Liver (tissue), 9 donors: ENCODE results near the gene VSIR. TPM values are rescaled to one million over a fixed set of nuclear protein-coding genes. Genes with fewer than 3 reads are reported as not detected.

Experiments
- DNase-seq: peaks from one replicate; pipeline ENCODE4 v3.0.0-alpha.2; 2017; ENCODE audit warnings: low spot score
- H3K27ac ChIP-seq, 2 donors: one replicate each; pipeline ENCODE4 v1.7.0; 2013; ENCODE audit warnings: inconsistent platforms in 2 of 2, low read length in 2 of 2, control low read depth in 1 of 2, low read depth in 1 of 2, mild to moderate bottlenecking in 1 of 2
- H3K27me3 ChIP-seq, 4 donors: one replicate each; pipeline versions ENCODE4 v1.6.1 to v1.7.0; 2013; ENCODE audit warnings: low read length in 3 of 4, inconsistent platforms in 1 of 4, mild to moderate bottlenecking in 1 of 4, moderate library complexity in 1 of 4; ENCODE audit not compliant: control insufficient read depth in 4 of 4, insufficient read depth in 4 of 4
- H3K36me3 ChIP-seq, 4 donors: one replicate each; pipeline versions ENCODE4 v1.6.1 to v1.7.0; 2013; ENCODE audit warnings: low read length in 3 of 4, mild to moderate bottlenecking in 3 of 4, low read depth in 1 of 4, moderate library complexity in 1 of 4; ENCODE audit not compliant: control insufficient read depth in 4 of 4, insufficient read depth in 3 of 4
- H3K4me1 ChIP-seq, 4 donors: one replicate each; pipeline versions ENCODE4 v1.6.1 to v1.7.0; 2013; ENCODE audit warnings: low read length in 3 of 4, mild to moderate bottlenecking in 3 of 4, moderate library complexity in 1 of 4; ENCODE audit not compliant: control insufficient read depth in 4 of 4, insufficient read depth in 4 of 4
- H3K4me3 ChIP-seq, 3 donors: one replicate each; pipeline versions ENCODE4 v1.6.1 to v1.7.0; 2013; ENCODE audit warnings: low read length in 3 of 3, control low read depth in 1 of 3, low read depth in 1 of 3, mild to moderate bottlenecking in 1 of 3
- H3K9ac ChIP-seq, 2 donors: one replicate each; pipeline ENCODE4 v1.7.0; 2013; ENCODE audit warnings: low read length in 2 of 2, mild to moderate bottlenecking in 2 of 2, moderate library complexity in 2 of 2, control low read depth in 1 of 2, low read depth in 1 of 2
- H3K9me3 ChIP-seq, 4 donors: one replicate each; pipeline versions ENCODE4 v1.6.1 to v1.7.0; 2013; ENCODE audit warnings: low read length in 3 of 4; ENCODE audit not compliant: control insufficient read depth in 4 of 4
- EGR1 ChIP-seq, 2 donors: IDR thresholded peaks; 2 replicates each; pipeline ENCODE4 v1.6.1; 2016 to 2018; ENCODE audit warnings: antibody characterized with exemption in 2 of 2, low read depth in 2 of 2
- FOXA1 ChIP-seq: IDR thresholded peaks from 2 replicates; pipeline ENCODE4 v1.6.1; 2016; ENCODE audit warnings: antibody characterized with exemption
- FOXA2 ChIP-seq: IDR thresholded peaks from 2 replicates; pipeline ENCODE4 v1.6.1; 2016; ENCODE audit warnings: antibody characterized with exemption
- GABPA ChIP-seq, 2 donors: IDR thresholded peaks in 1 of 2; conservative IDR thresholded peaks in 1 of 2; 2 replicates each; pipeline ENCODE4 v1.6.1; 2016; ENCODE audit warnings: antibody characterized with exemption in 2 of 2, mild to moderate bottlenecking in 1 of 2, moderate library complexity in 1 of 2
- HNF4A ChIP-seq, 2 donors: conservative IDR thresholded peaks; 2 replicates each; pipeline ENCODE4 v1.6.1; 2016; ENCODE audit warnings: antibody characterized with exemption in 2 of 2, mild to moderate bottlenecking in 2 of 2
- HNF4G ChIP-seq: IDR thresholded peaks from 2 replicates; pipeline ENCODE4 v1.6.1; 2016; ENCODE audit warnings: antibody characterized with exemption
- JUND ChIP-seq, 2 donors: IDR thresholded peaks; 2 replicates each; pipeline ENCODE4 v1.6.1; 2016; ENCODE audit warnings: antibody characterized with exemption in 2 of 2
- MAX ChIP-seq: IDR thresholded peaks from 2 replicates; pipeline ENCODE4 v1.6.1; 2016; ENCODE audit warnings: antibody characterized with exemption
- NR2F2 ChIP-seq: IDR thresholded peaks from 2 replicates; pipeline ENCODE4 v1.6.1; 2016; ENCODE audit warnings: antibody characterized with exemption
- RAD21 ChIP-seq, 2 donors: IDR thresholded peaks; 2 replicates each; pipeline ENCODE4 v1.6.1; 2016; ENCODE audit warnings: antibody characterized with exemption in 2 of 2, mild to moderate bottlenecking in 2 of 2
- RXRA ChIP-seq, 2 donors: IDR thresholded peaks; 2 replicates each; pipeline ENCODE4 v1.6.1; 2017 to 2018; ENCODE audit warnings: antibody characterized with exemption in 2 of 2, mild to moderate bottlenecking in 1 of 2
- SP1 ChIP-seq: IDR thresholded peaks from 2 replicates; pipeline ENCODE4 v1.6.1; 2018; ENCODE audit warnings: antibody characterized with exemption, mild to moderate bottlenecking
- TAF1 ChIP-seq: conservative IDR thresholded peaks from 2 replicates; pipeline ENCODE4 v1.6.1; 2016; ENCODE audit warnings: antibody characterized with exemption, mild to moderate bottlenecking
- YY1 ChIP-seq: IDR thresholded peaks from 2 replicates; pipeline ENCODE4 v1.6.1; 2016; ENCODE audit warnings: antibody characterized with exemption, mild to moderate bottlenecking
- WGBS: extraction: QIAGEN DNeasy Blood & Tissue Kit; methylation state at CpG from one replicate; pipeline ENCODE4 v1.1.7; 2013; 5-methylcytosine and 5-hydroxymethylcytosine counted together
- polyA plus RNA-seq, 2 donors: library from polyadenylated mRNA; stranded (reverse) in 1 of 2; unstranded in 1 of 2; fragments of 200-250 nt in 1 of 2; fragments of >200 nt in 1 of 2; fragmentation: Nextera tagmentation in 1 of 2; extraction: Ambion mirVana in 1 of 2; gene quantifications; one replicate each; pipeline versions ENCODE4 v1.2.1 to v1.2.3, GENCODE V29; 2013 to 2015
- total RNA-seq, 2 donors: library from RNA; depleted of rRNA; stranded (reverse); fragments of >200 nt; gene quantifications; one replicate each; pipeline ENCODE4 v1.2.3, GENCODE V29; 2014
- TF ChIP-seq, protein P1 (sequence below): IDR thresholded peaks from 2 replicates; pipeline ENCODE4 v1.6.1; 2016; ENCODE audit warnings: antibody characterized with exemption, mild to moderate bottlenecking
- TF ChIP-seq, protein P2 (sequence below): IDR thresholded peaks from 2 replicates; pipeline ENCODE4 v1.6.1; 2016; ENCODE audit warnings: antibody characterized with exemption
- TF ChIP-seq, protein P3 (sequence below): IDR thresholded peaks from 2 replicates; pipeline ENCODE4 v1.6.1; 2016; ENCODE audit warnings: antibody characterized with exemption
- TF ChIP-seq, protein P4 (sequence below): fragments of 150-350 bp; IDR thresholded peaks from 2 replicates; pipeline ENCODE4 v1.5.1; 2017; ENCODE audit warnings: improper control_type of control experiment, low read depth, low read length; ENCODE audit not compliant: missing input control
- donor health status: healthy.
- donor health status: healthy.
- donor health status: healthy.
- donor health status: healthy.
- donor health status: healthy.

The VSIR gene
- total and polyA plus RNA-seq, 4 donors, result 7.2 to 12.2 (median 10.8) TPM

GRCh38 chr10:71818674-71819260, 45.4 kb upstream of the VSIR start:
- Histone ChIP-seq H3K27me3 (no peaks in the 10 kb centered on the region), H3K4me1 (no peaks in the 10 kb centered on the region), H3K9me3 (no peaks in the 10 kb centered on the region), H3K9ac (no peak overlapping the region), H3K4me3 (no peak overlapping the region), H3K27ac (no peak overlapping the region), H3K36me3 (peaks cover 26 to 80% (median 61%) of the 10 kb centered on the region in 4 donors)
- DNase-seq, result no peak
- TF ChIP-seq, protein P1, sequence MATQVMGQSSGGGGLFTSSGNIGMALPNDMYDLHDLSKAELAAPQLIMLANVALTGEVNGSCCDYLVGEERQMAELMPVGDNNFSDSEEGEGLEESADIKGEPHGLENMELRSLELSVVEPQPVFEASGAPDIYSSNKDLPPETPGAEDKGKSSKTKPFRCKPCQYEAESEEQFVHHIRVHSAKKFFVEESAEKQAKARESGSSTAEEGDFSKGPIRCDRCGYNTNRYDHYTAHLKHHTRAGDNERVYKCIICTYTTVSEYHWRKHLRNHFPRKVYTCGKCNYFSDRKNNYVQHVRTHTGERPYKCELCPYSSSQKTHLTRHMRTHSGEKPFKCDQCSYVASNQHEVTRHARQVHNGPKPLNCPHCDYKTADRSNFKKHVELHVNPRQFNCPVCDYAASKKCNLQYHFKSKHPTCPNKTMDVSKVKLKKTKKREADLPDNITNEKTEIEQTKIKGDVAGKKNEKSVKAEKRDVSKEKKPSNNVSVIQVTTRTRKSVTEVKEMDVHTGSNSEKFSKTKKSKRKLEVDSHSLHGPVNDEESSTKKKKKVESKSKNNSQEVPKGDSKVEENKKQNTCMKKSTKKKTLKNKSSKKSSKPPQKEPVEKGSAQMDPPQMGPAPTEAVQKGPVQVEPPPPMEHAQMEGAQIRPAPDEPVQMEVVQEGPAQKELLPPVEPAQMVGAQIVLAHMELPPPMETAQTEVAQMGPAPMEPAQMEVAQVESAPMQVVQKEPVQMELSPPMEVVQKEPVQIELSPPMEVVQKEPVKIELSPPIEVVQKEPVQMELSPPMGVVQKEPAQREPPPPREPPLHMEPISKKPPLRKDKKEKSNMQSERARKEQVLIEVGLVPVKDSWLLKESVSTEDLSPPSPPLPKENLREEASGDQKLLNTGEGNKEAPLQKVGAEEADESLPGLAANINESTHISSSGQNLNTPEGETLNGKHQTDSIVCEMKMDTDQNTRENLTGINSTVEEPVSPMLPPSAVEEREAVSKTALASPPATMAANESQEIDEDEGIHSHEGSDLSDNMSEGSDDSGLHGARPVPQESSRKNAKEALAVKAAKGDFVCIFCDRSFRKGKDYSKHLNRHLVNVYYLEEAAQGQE, result no peak
- TF ChIP-seq FOXA2 (no peak), GABPA (IDR thresholded peaks at IDR 0.05 in 1 of 2, conservative IDR thresholded peaks at IDR 0.05 in 1 of 2) (no peak), FOXA1 (no peak), MAX (no peak), JUND (IDR thresholded peaks at IDR 0.05) (no peak), EGR1 (IDR thresholded peaks at IDR 0.05; ENCODE audit: low read depth in 2 of 2) (no peak), NR2F2 (no peak), YY1 (no peak), HNF4G (no peak), RXRA (IDR thresholded peaks at IDR 0.05) (no peak), TAF1 (no peak), SP1 (no peak), RAD21 (IDR thresholded peaks at IDR 0.05) (no peak), HNF4A (conservative IDR thresholded peaks at IDR 0.05) (no peak)
- TF ChIP-seq, protein P2, sequence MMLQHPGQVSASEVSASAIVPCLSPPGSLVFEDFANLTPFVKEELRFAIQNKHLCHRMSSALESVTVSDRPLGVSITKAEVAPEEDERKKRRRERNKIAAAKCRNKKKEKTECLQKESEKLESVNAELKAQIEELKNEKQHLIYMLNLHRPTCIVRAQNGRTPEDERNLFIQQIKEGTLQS, result no peak
- TF ChIP-seq, protein P3, sequence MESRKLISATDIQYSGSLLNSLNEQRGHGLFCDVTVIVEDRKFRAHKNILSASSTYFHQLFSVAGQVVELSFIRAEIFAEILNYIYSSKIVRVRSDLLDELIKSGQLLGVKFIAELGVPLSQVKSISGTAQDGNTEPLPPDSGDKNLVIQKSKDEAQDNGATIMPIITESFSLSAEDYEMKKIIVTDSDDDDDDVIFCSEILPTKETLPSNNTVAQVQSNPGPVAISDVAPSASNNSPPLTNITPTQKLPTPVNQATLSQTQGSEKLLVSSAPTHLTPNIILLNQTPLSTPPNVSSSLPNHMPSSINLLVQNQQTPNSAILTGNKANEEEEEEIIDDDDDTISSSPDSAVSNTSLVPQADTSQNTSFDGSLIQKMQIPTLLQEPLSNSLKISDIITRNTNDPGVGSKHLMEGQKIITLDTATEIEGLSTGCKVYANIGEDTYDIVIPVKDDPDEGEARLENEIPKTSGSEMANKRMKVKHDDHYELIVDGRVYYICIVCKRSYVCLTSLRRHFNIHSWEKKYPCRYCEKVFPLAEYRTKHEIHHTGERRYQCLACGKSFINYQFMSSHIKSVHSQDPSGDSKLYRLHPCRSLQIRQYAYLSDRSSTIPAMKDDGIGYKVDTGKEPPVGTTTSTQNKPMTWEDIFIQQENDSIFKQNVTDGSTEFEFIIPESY, result no peak
- TF ChIP-seq, protein P4, sequence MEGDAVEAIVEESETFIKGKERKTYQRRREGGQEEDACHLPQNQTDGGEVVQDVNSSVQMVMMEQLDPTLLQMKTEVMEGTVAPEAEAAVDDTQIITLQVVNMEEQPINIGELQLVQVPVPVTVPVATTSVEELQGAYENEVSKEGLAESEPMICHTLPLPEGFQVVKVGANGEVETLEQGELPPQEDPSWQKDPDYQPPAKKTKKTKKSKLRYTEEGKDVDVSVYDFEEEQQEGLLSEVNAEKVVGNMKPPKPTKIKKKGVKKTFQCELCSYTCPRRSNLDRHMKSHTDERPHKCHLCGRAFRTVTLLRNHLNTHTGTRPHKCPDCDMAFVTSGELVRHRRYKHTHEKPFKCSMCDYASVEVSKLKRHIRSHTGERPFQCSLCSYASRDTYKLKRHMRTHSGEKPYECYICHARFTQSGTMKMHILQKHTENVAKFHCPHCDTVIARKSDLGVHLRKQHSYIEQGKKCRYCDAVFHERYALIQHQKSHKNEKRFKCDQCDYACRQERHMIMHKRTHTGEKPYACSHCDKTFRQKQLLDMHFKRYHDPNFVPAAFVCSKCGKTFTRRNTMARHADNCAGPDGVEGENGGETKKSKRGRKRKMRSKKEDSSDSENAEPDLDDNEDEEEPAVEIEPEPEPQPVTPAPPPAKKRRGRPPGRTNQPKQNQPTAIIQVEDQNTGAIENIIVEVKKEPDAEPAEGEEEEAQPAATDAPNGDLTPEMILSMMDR, result no peak
- 97% methylated on average over 14 of the region's 14 CpGs for WGBS
